Thyroid gland (tissue), 4 donors: ENCODE results near the gene HAPLN1. TPM values are rescaled to one million over a fixed set of nuclear protein-coding genes. Genes with fewer than 3 reads are reported as not detected.

Experiments
- DNase-seq, 2 donors: peaks; one replicate each; pipeline ENCODE4 v3.0.0-alpha.2; 2019
- H3K27ac ChIP-seq, 3 donors: fragments of 200-600 bp; sonication (generic); 1 replicate in 2 of 3; 2 replicates in 1 of 3; pipeline ENCODE4 v1.5.1; 2016 to 2019; ENCODE audit warnings: mild to moderate bottlenecking in 1 of 3, moderate library complexity in 1 of 3
- H3K27me3 ChIP-seq: fragments of 200-600 bp; sonication (generic); one replicate; pipeline ENCODE4 v1.5.1; 2019
- H3K36me3 ChIP-seq, 2 donors: fragments of 200-600 bp; sonication (generic); one replicate each; pipeline ENCODE4 v1.5.1; 2016 to 2019
- H3K4me1 ChIP-seq, 2 donors: fragments of 200-600 bp; sonication (generic); one replicate each; pipeline ENCODE4 v1.5.1; 2017 to 2019
- H3K4me3 ChIP-seq, 3 donors: fragments of 200-600 bp; sonication (generic); replicated peaks in 1 of 3; 1 replicate in 2 of 3; 2 replicates in 1 of 3; pipeline ENCODE4 v1.5.1; 2016; ENCODE audit warnings: mild to moderate bottlenecking in 1 of 3
- H3K9me3 ChIP-seq: fragments of 200-600 bp; sonication (generic); one replicate; pipeline ENCODE4 v1.5.1; 2017
- CTCF ChIP-seq, 6 experiments: fragments of 200-600 bp in 3 of 6; fragments of 450-650 bp in 3 of 6; sonication (generic) in 3 of 6; IDR thresholded peaks; one replicate each; pipeline ENCODE4 v1.5.1; 2016 to 2019; ENCODE audit warnings: antibody characterized with exemption in 6 of 6, mild to moderate bottlenecking in 2 of 6, inconsistent platforms in 1 of 6, moderate library complexity in 1 of 6
- POLR2A ChIP-seq, 2 donors: fragments of 450-650 bp; IDR thresholded peaks; one replicate each; pipeline ENCODE4 v1.6.1; 2017; ENCODE audit warnings: antibody characterized with exemption in 2 of 2, mild to moderate bottlenecking in 2 of 2, moderate library complexity in 1 of 2
- WGBS, 2 donors: methylation state at CpG; one replicate each; pipeline ENCODE4 v1.1.5; 2017; 5-methylcytosine and 5-hydroxymethylcytosine counted together
- intact Hi-C: fragments of 100-400 bp; cut with DNase I; formaldehyde crosslinking; loops from one replicate; pipeline ENCODE4 v1.15.1; 2023
- total RNA-seq, 4 donors: library from RNA; depleted of rRNA; stranded (reverse); fragments of >200 nt; gene quantifications; one replicate each; pipeline ENCODE4 v1.2.3, GENCODE V29; 2016

The HAPLN1 gene
- total RNA-seq, 4 donors from 2014 or later = not detected

- WGBS, 2 donors = 81 to 96% methylated on average over 1 of the region's 1 CpG
- intact Hi-C loops = no loop called here
These were observed 66.1 kb downstream of the HAPLN1 start for GRCh38 chr5:83654427-83654994.

GRCh38 chr5:83653669-83654068 is 67.0 kb downstream of the HAPLN1 start:
- no peak overlapping the region for H3K27ac ChIP-seq
- H3K4me3 ChIP-seq = no peak overlapping the region
- no peaks in the 10 kb centered on the region for H3K9me3 ChIP-seq
- no peak for TF ChIP-seq CTCF (IDR thresholded peaks at IDR 0.05)
- H3K4me1 ChIP-seq = no peaks in the 10 kb centered on the region
- intact Hi-C loops = no loop called here
- no peak for DNase-seq
- 58 to 65% methylated on average over 2 of the region's 2 CpGs for WGBS, 2 donors
- H3K36me3 ChIP-seq = no peaks in the 10 kb centered on the region
- no peaks in the 10 kb centered on the region for H3K27me3 ChIP-seq

More at GRCh38 chr5:83654427-83654994, 66.1 kb downstream of the HAPLN1 start:
- no peaks in the 10 kb centered on the region for H3K9me3 ChIP-seq
- TF ChIP-seq CTCF (IDR thresholded peaks at IDR 0.05) = no peak
- no peak for TF ChIP-seq POLR2A (IDR thresholded peaks at IDR 0.05)
- no peak overlapping the region for H3K27ac ChIP-seq
- H3K4me1 ChIP-seq = no peaks in the 10 kb centered on the region
- no peaks in the 10 kb centered on the region for H3K36me3 ChIP-seq
- H3K4me3 ChIP-seq = no peak overlapping the region
- no peak for DNase-seq
- no peaks in the 10 kb centered on the region for H3K27me3 ChIP-seq

GRCh38 chr5:83645936-83646335 is 74.7 kb downstream of the HAPLN1 start:
- no peaks in the 10 kb centered on the region for H3K9me3 ChIP-seq
- intact Hi-C loops = no loop called here
- 75 to 80% methylated on average over 1 of the region's 1 CpG for WGBS, 2 donors
- DNase-seq = no peak
- TF ChIP-seq CTCF (IDR thresholded peaks at IDR 0.05) = no peak
- TF ChIP-seq POLR2A (IDR thresholded peaks at IDR 0.05) = no peak
- no peak overlapping the region for H3K4me3 ChIP-seq
- no peaks in the 10 kb centered on the region for H3K27me3 ChIP-seq
- no peak overlapping the region for H3K27ac ChIP-seq
- no peaks in the 10 kb centered on the region for H3K4me1 ChIP-seq
- no peaks in the 10 kb centered on the region for H3K36me3 ChIP-seq

GRCh38 chr5:83644301-83644700 is 76.4 kb downstream of the HAPLN1 start:
- DNase-seq = no peak
- Histone ChIP-seq H3K36me3 (no peaks in the 10 kb centered on the region), H3K27ac (no peak overlapping the region), H3K9me3 (no peaks in the 10 kb centered on the region), H3K27me3 (no peaks in the 10 kb centered on the region), H3K4me1 (no peaks in the 10 kb centered on the region), H3K4me3 (no peak overlapping the region)
- intact Hi-C loops = no loop called here
- 91 to 92% methylated on average over 14 of the region's 14 CpGs for WGBS, 2 donors
- TF ChIP-seq POLR2A (IDR thresholded peaks at IDR 0.05) (no peak), CTCF (IDR thresholded peaks at IDR 0.05) (no peak)

- no peak overlapping the region for H3K4me3 ChIP-seq
These were observed 78.7 kb downstream of the HAPLN1 start for GRCh38 chr5:83641946-83642345.

More at GRCh38 chr5:83641946-83642345, 78.7 kb downstream of the HAPLN1 start:
- WGBS, 2 donors = 93 to 94% methylated on average over 3 of the region's 3 CpGs
- H3K9me3 ChIP-seq = no peaks in the 10 kb centered on the region
- DNase-seq = no peak
- no peak overlapping the region for H3K27ac ChIP-seq
- intact Hi-C loops = no loop called here
- H3K36me3 ChIP-seq = no peaks in the 10 kb centered on the region
- H3K27me3 ChIP-seq = no peaks in the 10 kb centered on the region
- TF ChIP-seq CTCF (IDR thresholded peaks at IDR 0.05) (no peak), POLR2A (IDR thresholded peaks at IDR 0.05) (no peak)
- H3K4me1 ChIP-seq = no peaks in the 10 kb centered on the region
